Retina (tissue), 1 donor: ENCODE measurements around the gene HPCAL1.

Experiments used
- DNase-seq: peaks from one replicate; pipeline ENCODE4 v3.0.0-alpha.2; 2016

HPCAL1 gene

GRCh38 chr2:10372203-10372861 is 69.6 kb downstream of the HPCAL1 start:
- DNase-seq: no peak

- DNase-seq: no peak
These were observed 70.1 kb downstream of the HPCAL1 start for GRCh38 chr2:10372862-10373240.

GRCh38 chr2:10373931-10374330 is 71.2 kb downstream of the HPCAL1 start:
- DNase-seq: no peak

GRCh38 chr2:10374362-10374943 is 71.7 kb downstream of the HPCAL1 start:
- no peak for DNase-seq

GRCh38 chr2:10375570-10376281 is 73.0 kb downstream of the HPCAL1 start:
- no peak for DNase-seq

- DNase-seq: no peak
These were observed 74.5 kb downstream of the HPCAL1 start for GRCh38 chr2:10377052-10377746.

- DNase-seq: no peak
These were observed 75.0 kb downstream of the HPCAL1 start for GRCh38 chr2:10377747-10378085.

- no peak for DNase-seq
These were observed 75.5 kb downstream of the HPCAL1 start for GRCh38 chr2:10378189-10378588.

- DNase-seq: no peak
These were observed 77.6 kb downstream of the HPCAL1 start for GRCh38 chr2:10380048-10380926.

- no peak for DNase-seq
These were observed 79.3 kb downstream of the HPCAL1 start for GRCh38 chr2:10381997-10382353.

GRCh38 chr2:10382354-10383061 is 79.8 kb downstream of the HPCAL1 start:
- no peak for DNase-seq

GRCh38 chr2:10383960-10384734 is 81.4 kb downstream of the HPCAL1 start:
- DNase-seq: no peak

- DNase-seq: peak; percentile 81
These were observed 82.8 kb downstream of the HPCAL1 start for GRCh38 chr2:10385501-10385900.

- no peak for DNase-seq
These were observed 83.4 kb downstream of the HPCAL1 start for GRCh38 chr2:10385933-10386773.

- DNase-seq: no peak
These were observed 84.3 kb downstream of the HPCAL1 start for GRCh38 chr2:10387033-10387432.

GRCh38 chr2:10388954-10389560 is 86.4 kb downstream of the HPCAL1 start:
- DNase-seq: no peak

GRCh38 chr2:10389573-10389972 is 86.9 kb downstream of the HPCAL1 start:
- DNase-seq: no peak

GRCh38 chr2:10390369-10390801 is 87.7 kb downstream of the HPCAL1 start:
- no peak for DNase-seq

- DNase-seq: no peak
These were observed 89.4 kb downstream of the HPCAL1 start for GRCh38 chr2:10392100-10392499.

- DNase-seq: no peak
These were observed 89.8 kb downstream of the HPCAL1 start for GRCh38 chr2:10392548-10392947.
